Vagina (tissue), 2 donors: ENCODE data around the gene FAM83C.
"Not testable (repeated sequence)": the region's sequence is repeated elsewhere in the genome, so short reads cannot be mapped to it uniquely, and the experiment has no call there.

ENCODE experiments used
- POLR2A ChIP-seq, 2 donors: fragments of 450-650 bp; IDR thresholded peaks; one replicate each; pipeline ENCODE4 v1.6.1; 2017; ENCODE audit warnings: antibody characterized with exemption in 2 of 2, mild to moderate bottlenecking in 2 of 2, moderate library complexity in 2 of 2
- POLR2AphosphoS5 ChIP-seq, 2 donors: sonication (generic); formaldehyde crosslinking; IDR thresholded peaks; one replicate each; pipeline ENCODE4 v1.9.0; 2017; ENCODE audit warnings: antibody characterized with exemption in 2 of 2, mild to moderate bottlenecking in 2 of 2, low read depth in 1 of 2; ENCODE audit not compliant: insufficient read depth in 1 of 2
- TF ChIP-seq, protein P1 (sequence below), 3 experiments: fragments of 450-650 bp in 2 of 3; fragments of 200-600 bp in 1 of 3; sonication (generic) in 1 of 3; IDR thresholded peaks; one replicate each; pipeline ENCODE4 v1.5.1; 2017 to 2019; ENCODE audit warnings: antibody characterized with exemption in 3 of 3, mild to moderate bottlenecking in 2 of 3, moderate library complexity in 2 of 3

DNA sequence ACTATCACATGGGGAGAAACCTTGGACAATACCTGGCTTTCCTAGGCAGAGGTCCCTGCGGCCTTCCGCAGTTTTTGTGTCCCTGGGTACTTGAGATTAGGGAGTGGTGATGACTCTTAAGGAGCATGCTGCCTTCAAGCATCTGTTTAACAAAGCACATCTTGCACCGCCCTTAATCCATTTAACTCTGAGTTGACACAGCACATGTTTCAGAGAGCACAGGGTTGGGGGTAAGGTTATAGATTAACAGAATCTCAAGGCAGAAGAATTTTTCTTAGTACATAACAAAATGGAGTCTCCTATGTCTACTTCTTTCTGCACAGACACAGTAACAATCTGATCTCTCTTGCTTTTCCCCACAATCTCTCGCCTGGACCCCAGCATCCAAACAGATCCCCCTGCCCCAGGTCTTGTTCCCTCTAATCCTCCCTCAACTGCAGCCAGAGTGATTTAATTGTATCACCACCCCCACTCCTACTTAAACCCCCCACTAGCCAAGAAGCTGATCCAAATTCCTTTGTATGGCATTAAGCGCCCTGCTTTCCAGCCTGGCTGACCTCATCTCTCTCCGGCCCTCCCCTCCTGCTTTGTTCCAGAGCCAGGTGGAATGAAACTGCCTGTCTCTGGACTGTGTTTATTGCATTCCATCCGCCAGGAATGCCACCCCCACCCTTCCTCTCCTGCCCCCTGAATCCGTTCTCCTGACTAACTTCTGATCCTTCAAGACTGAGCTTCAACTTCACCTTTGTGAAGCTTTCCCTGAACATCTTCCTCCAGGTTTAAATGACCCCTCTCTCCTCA is 29.3 kb downstream of the FAM83C start:
- TF ChIP-seq POLR2AphosphoS5 (IDR thresholded peaks at IDR 0.05; ENCODE audit: insufficient read depth in 1 of 2, low read depth in 1 of 2); POLR2A (IDR thresholded peaks at IDR 0.05): not testable (repeated sequence)
- TF ChIP-seq, protein P1, sequence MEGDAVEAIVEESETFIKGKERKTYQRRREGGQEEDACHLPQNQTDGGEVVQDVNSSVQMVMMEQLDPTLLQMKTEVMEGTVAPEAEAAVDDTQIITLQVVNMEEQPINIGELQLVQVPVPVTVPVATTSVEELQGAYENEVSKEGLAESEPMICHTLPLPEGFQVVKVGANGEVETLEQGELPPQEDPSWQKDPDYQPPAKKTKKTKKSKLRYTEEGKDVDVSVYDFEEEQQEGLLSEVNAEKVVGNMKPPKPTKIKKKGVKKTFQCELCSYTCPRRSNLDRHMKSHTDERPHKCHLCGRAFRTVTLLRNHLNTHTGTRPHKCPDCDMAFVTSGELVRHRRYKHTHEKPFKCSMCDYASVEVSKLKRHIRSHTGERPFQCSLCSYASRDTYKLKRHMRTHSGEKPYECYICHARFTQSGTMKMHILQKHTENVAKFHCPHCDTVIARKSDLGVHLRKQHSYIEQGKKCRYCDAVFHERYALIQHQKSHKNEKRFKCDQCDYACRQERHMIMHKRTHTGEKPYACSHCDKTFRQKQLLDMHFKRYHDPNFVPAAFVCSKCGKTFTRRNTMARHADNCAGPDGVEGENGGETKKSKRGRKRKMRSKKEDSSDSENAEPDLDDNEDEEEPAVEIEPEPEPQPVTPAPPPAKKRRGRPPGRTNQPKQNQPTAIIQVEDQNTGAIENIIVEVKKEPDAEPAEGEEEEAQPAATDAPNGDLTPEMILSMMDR (IDR thresholded peaks at IDR 0.05) = not testable (repeated sequence)
